PC-3 (cell line): ENCODE results near the gene IL21.

Source experiments
- CTCF ChIP-seq: fragments of 300-600 bp; sonication (generic); conservative IDR thresholded peaks from 2 replicates; pipeline ENCODE4 v1.5.1; 2017; ENCODE audit warnings: antibody characterized with exemption, low read depth, mild to moderate bottlenecking, low read length
- EZH2 ChIP-seq: fragments of 300-600 bp; sonication (generic); IDR thresholded peaks from one replicate; pipeline ENCODE4 v1.6.1; 2017; ENCODE audit warnings: antibody characterized with exemption, mild to moderate bottlenecking, low read length; ENCODE audit not compliant: unreplicated experiment

GRCh38 chr4:122662701-122663100 lies 41.8 kb upstream of the IL21 start:
- no peak for TF ChIP-seq CTCF
- no peak for TF ChIP-seq EZH2
